GM21737 (cell line): ENCODE results near the gene KRT4.
"Not testable (repeated sequence)": the region's sequence is repeated elsewhere in the genome, so short reads cannot be mapped to it uniquely, and the experiment has no call there.

Source experiments
- ATAC-seq: cut with Tn5 transposase; IDR thresholded peaks from one replicate; pipeline ENCODE4 v1.9.1; 2021; ENCODE audit warnings: mild to moderate bottlenecking, moderate library complexity; ENCODE audit not compliant: unreplicated experiment

KRT4 gene

GRCh38 chr12:52808573-52809160 is 5.2 kb downstream of the KRT4 start:
- ATAC-seq = no peak

GRCh38 chr12:52807544-52808470 is 6.1 kb downstream of the KRT4 start:
- ATAC-seq = no peak

- no peak for ATAC-seq
Observed at GRCh38 chr12:52806821-52807543, 6.9 kb downstream of the KRT4 start.

- ATAC-seq = no peak
Observed at GRCh38 chr12:52806169-52806811, 7.6 kb downstream of the KRT4 start.

- ATAC-seq = no peak
Observed at GRCh38 chr12:52805739-52806138, 8.2 kb downstream of the KRT4 start.

- no peak for ATAC-seq
Observed at GRCh38 chr12:52805000-52805399, 8.9 kb downstream of the KRT4 start.

GRCh38 chr12:52802442-52802841 is 11.5 kb downstream of the KRT4 start:
- no peak for ATAC-seq

- no peak for ATAC-seq
Observed at GRCh38 chr12:52801773-52802172, 12.1 kb downstream of the KRT4 start.

GRCh38 chr12:52800259-52800917 is 13.5 kb downstream of the KRT4 start:
- no peak for ATAC-seq

- ATAC-seq = no peak
Observed at GRCh38 chr12:52799505-52800211, 14.3 kb downstream of the KRT4 start.

- ATAC-seq = no peak
Observed at GRCh38 chr12:52798671-52799504, 15.0 kb downstream of the KRT4 start.

GRCh38 chr12:52798003-52798670 is 15.8 kb downstream of the KRT4 start:
- no peak for ATAC-seq

- ATAC-seq = no peak
Observed at GRCh38 chr12:52797529-52797894, 16.4 kb downstream of the KRT4 start.

- no peak for ATAC-seq
Observed at GRCh38 chr12:52796839-52797528, 16.9 kb downstream of the KRT4 start.

GRCh38 chr12:52796429-52796794 is 17.5 kb downstream of the KRT4 start:
- no peak for ATAC-seq

- no peak for ATAC-seq
Observed at GRCh38 chr12:52795694-52796428, 18.1 kb downstream of the KRT4 start, which contains the start of gene KRT3. Gene KRT3 (minus strand): TSS chr12:52796117. CDS start chr12:52796042, 75 bp downstream.

GRCh38 chr12:52795332-52795674 is 18.6 kb downstream of the KRT4 start:
- not testable (repeated sequence) for ATAC-seq
